ENCODE results near the gene EMID1.

- TF ChIP-seq POLR2AphosphoS5 (IDR thresholded peaks at IDR 0.05; ENCODE audit: low read depth, low read length) (no peak), SIN3A (IDR thresholded peaks at IDR 0.05; ENCODE audit: borderline replicate concordance, insufficient read depth, low read length) (no peak), TAF1 (IDR thresholded peaks at IDR 0.05; ENCODE audit: borderline replicate concordance, insufficient read depth, low read length) (no peak), FOXP2 (optimal IDR thresholded peaks at IDR 0.05; ENCODE audit: borderline replicate concordance, extremely low read depth, extremely low read length, insufficient read depth) (no peak)
- TF ChIP-seq, protein P1, sequence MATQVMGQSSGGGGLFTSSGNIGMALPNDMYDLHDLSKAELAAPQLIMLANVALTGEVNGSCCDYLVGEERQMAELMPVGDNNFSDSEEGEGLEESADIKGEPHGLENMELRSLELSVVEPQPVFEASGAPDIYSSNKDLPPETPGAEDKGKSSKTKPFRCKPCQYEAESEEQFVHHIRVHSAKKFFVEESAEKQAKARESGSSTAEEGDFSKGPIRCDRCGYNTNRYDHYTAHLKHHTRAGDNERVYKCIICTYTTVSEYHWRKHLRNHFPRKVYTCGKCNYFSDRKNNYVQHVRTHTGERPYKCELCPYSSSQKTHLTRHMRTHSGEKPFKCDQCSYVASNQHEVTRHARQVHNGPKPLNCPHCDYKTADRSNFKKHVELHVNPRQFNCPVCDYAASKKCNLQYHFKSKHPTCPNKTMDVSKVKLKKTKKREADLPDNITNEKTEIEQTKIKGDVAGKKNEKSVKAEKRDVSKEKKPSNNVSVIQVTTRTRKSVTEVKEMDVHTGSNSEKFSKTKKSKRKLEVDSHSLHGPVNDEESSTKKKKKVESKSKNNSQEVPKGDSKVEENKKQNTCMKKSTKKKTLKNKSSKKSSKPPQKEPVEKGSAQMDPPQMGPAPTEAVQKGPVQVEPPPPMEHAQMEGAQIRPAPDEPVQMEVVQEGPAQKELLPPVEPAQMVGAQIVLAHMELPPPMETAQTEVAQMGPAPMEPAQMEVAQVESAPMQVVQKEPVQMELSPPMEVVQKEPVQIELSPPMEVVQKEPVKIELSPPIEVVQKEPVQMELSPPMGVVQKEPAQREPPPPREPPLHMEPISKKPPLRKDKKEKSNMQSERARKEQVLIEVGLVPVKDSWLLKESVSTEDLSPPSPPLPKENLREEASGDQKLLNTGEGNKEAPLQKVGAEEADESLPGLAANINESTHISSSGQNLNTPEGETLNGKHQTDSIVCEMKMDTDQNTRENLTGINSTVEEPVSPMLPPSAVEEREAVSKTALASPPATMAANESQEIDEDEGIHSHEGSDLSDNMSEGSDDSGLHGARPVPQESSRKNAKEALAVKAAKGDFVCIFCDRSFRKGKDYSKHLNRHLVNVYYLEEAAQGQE (IDR thresholded peaks at IDR 0.05; ENCODE audit: insufficient read depth in 1 of 2, low read depth in 2 of 2, low read length in 2 of 2) = no peak
Observed at GRCh38 chr22:29216011-29216872, 10.5 kb downstream of the EMID1 start.
